ENCODE measurements around the gene NDFIP2. TPM values are rescaled to one million over a fixed set of nuclear protein-coding genes. Genes with fewer than 3 reads are reported as not detected.

Gene NDFIP2
- total RNA-seq, 1 experiment from 2014 or later: 23.1 TPM

GRCh38 chr13:79456656-79457365, 24.1 kb upstream of the NDFIP2 start:
- TF ChIP-seq, protein P1, sequence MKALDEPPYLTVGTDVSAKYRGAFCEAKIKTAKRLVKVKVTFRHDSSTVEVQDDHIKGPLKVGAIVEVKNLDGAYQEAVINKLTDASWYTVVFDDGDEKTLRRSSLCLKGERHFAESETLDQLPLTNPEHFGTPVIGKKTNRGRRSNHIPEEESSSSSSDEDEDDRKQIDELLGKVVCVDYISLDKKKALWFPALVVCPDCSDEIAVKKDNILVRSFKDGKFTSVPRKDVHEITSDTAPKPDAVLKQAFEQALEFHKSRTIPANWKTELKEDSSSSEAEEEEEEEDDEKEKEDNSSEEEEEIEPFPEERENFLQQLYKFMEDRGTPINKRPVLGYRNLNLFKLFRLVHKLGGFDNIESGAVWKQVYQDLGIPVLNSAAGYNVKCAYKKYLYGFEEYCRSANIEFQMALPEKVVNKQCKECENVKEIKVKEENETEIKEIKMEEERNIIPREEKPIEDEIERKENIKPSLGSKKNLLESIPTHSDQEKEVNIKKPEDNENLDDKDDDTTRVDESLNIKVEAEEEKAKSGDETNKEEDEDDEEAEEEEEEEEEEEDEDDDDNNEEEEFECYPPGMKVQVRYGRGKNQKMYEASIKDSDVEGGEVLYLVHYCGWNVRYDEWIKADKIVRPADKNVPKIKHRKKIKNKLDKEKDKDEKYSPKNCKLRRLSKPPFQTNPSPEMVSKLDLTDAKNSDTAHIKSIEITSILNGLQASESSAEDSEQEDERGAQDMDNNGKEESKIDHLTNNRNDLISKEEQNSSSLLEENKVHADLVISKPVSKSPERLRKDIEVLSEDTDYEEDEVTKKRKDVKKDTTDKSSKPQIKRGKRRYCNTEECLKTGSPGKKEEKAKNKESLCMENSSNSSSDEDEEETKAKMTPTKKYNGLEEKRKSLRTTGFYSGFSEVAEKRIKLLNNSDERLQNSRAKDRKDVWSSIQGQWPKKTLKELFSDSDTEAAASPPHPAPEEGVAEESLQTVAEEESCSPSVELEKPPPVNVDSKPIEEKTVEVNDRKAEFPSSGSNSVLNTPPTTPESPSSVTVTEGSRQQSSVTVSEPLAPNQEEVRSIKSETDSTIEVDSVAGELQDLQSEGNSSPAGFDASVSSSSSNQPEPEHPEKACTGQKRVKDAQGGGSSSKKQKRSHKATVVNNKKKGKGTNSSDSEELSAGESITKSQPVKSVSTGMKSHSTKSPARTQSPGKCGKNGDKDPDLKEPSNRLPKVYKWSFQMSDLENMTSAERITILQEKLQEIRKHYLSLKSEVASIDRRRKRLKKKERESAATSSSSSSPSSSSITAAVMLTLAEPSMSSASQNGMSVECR (CRISPR knock-in tag; IDR thresholded peaks at IDR 0.05; ENCODE audit: borderline replicate concordance): no peak
- TF ChIP-seq TEAD1 (CRISPR knock-in tag; IDR thresholded peaks at IDR 0.05) (no peak), MLX (CRISPR knock-in tag; IDR thresholded peaks at IDR 0.05) (no peak), EMX1 (CRISPR knock-in tag; IDR thresholded peaks at IDR 0.05) (no peak), NR2C2 (CRISPR knock-in tag; IDR thresholded peaks at IDR 0.05) (no peak), ZNF138 (CRISPR knock-in tag; conservative IDR thresholded peaks at IDR 0.05) (no peak)
- TF ChIP-seq, protein P2, sequence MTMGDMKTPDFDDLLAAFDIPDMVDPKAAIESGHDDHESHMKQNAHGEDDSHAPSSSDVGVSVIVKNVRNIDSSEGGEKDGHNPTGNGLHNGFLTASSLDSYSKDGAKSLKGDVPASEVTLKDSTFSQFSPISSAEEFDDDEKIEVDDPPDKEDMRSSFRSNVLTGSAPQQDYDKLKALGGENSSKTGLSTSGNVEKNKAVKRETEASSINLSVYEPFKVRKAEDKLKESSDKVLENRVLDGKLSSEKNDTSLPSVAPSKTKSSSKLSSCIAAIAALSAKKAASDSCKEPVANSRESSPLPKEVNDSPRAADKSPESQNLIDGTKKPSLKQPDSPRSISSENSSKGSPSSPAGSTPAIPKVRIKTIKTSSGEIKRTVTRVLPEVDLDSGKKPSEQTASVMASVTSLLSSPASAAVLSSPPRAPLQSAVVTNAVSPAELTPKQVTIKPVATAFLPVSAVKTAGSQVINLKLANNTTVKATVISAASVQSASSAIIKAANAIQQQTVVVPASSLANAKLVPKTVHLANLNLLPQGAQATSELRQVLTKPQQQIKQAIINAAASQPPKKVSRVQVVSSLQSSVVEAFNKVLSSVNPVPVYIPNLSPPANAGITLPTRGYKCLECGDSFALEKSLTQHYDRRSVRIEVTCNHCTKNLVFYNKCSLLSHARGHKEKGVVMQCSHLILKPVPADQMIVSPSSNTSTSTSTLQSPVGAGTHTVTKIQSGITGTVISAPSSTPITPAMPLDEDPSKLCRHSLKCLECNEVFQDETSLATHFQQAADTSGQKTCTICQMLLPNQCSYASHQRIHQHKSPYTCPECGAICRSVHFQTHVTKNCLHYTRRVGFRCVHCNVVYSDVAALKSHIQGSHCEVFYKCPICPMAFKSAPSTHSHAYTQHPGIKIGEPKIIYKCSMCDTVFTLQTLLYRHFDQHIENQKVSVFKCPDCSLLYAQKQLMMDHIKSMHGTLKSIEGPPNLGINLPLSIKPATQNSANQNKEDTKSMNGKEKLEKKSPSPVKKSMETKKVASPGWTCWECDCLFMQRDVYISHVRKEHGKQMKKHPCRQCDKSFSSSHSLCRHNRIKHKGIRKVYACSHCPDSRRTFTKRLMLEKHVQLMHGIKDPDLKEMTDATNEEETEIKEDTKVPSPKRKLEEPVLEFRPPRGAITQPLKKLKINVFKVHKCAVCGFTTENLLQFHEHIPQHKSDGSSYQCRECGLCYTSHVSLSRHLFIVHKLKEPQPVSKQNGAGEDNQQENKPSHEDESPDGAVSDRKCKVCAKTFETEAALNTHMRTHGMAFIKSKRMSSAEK (CRISPR knock-in tag; IDR thresholded peaks at IDR 0.05; ENCODE audit: borderline replicate concordance): no peak
- Mint-ChIP-seq H3K4me1 (peaks cover 9% of the 10 kb centered on the region), H3K27ac (no peak overlapping the region), H3K27me3 (ENCODE audit: low read depth) (no peaks in the 10 kb centered on the region), H3K9me3 (no peaks in the 10 kb centered on the region), H3K36me3 (no peaks in the 10 kb centered on the region), H3K4me3 (no peak overlapping the region)
- CTCF ChIA-PET: interaction anchor here (1.2 to 1.4 kb wide), 2 partner anchors 33 to 85 kb away, joined by 4 read pairs; no protein-coding TSS in a partner anchor
- DNase-seq (ENCODE audit: low spot score): no peak
- ATAC-seq: no peak
- POLR2A ChIA-PET: no interaction called here

- ChIA-PET POLR2A (no interaction called here), CTCF (interaction anchor here (1.2 to 1.4 kb wide), 2 partner anchors 33 to 84 kb away, joined by 4 read pairs; no protein-coding TSS in a partner anchor)
- Mint-ChIP-seq H3K27ac (no peak overlapping the region), H3K4me3 (no peak overlapping the region), H3K36me3 (no peaks in the 10 kb centered on the region), H3K27me3 (ENCODE audit: low read depth) (no peaks in the 10 kb centered on the region), H3K4me1 (peaks cover 4% of the 10 kb centered on the region), H3K9me3 (no peaks in the 10 kb centered on the region)
- ATAC-seq: no peak
- DNase-seq (ENCODE audit: low spot score): no peak
- TF ChIP-seq MXD4 (CRISPR knock-in tag; IDR thresholded peaks at IDR 0.05; ENCODE audit: borderline replicate concordance) (no peak), SMAD3 (CRISPR knock-in tag; IDR thresholded peaks at IDR 0.05; ENCODE audit: borderline replicate concordance) (no peak)
These were observed 23.6 kb upstream of the NDFIP2 start for GRCh38 chr13:79457390-79457789.

- no peak for ATAC-seq
- Mint-ChIP-seq H3K36me3 (no peaks in the 10 kb centered on the region), H3K27ac (no peak overlapping the region), H3K4me1 (no peaks in the 10 kb centered on the region), H3K4me3 (no peak overlapping the region), H3K27me3 (ENCODE audit: low read depth) (no peaks in the 10 kb centered on the region), H3K9me3 (no peaks in the 10 kb centered on the region)
- no peak for DNase-seq (ENCODE audit: low spot score)
- CTCF ChIA-PET: no interaction called here
- POLR2A ChIA-PET: no interaction called here
- no peak for TF ChIP-seq FOXK1 (CRISPR knock-in tag; IDR thresholded peaks at IDR 0.05)
- TF ChIP-seq, protein P3, sequence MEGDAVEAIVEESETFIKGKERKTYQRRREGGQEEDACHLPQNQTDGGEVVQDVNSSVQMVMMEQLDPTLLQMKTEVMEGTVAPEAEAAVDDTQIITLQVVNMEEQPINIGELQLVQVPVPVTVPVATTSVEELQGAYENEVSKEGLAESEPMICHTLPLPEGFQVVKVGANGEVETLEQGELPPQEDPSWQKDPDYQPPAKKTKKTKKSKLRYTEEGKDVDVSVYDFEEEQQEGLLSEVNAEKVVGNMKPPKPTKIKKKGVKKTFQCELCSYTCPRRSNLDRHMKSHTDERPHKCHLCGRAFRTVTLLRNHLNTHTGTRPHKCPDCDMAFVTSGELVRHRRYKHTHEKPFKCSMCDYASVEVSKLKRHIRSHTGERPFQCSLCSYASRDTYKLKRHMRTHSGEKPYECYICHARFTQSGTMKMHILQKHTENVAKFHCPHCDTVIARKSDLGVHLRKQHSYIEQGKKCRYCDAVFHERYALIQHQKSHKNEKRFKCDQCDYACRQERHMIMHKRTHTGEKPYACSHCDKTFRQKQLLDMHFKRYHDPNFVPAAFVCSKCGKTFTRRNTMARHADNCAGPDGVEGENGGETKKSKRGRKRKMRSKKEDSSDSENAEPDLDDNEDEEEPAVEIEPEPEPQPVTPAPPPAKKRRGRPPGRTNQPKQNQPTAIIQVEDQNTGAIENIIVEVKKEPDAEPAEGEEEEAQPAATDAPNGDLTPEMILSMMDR (IDR thresholded peaks at IDR 0.05): no peak
These were observed 23.0 kb upstream of the NDFIP2 start for GRCh38 chr13:79457948-79458347.

Data from WTC11 (cell line).